ENCODE measurements around the gene CAPN8. TPM values are rescaled to one million over a fixed set of nuclear protein-coding genes. Genes with fewer than 3 reads are reported as not detected.
"Not testable (repeated sequence)": the region's sequence is repeated elsewhere in the genome, so short reads cannot be mapped to it uniquely, and the experiment has no call there.

Gene CAPN8
- total RNA-seq, 1 donor from 2014 or later = not detected

DNA sequence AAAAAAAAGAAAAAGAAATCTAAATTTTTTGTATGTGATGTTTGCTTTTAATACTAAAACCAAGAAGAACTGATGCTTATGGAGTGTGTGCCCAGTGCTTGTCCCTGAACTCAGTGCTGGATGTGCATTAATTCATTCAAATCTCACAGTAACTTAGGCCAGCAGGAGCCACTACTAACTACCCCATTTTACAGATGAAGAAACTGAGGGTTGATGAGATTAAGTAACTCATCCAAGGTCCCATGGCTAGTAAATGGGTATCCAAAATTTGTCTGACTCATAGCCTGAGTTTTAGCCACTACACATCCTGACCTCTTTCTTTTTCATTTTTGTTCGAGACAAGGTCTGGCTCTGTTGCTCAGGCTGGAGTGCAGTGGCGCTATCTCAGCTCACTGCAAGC lies 144.4 kb downstream of the CAPN8 start:
- H3K9me3 ChIP-seq = no peaks in the 10 kb centered on the region
- no peak for DNase-seq (ENCODE audit: low spot score in 2 of 2)
- H3K27me3 ChIP-seq = no peaks in the 10 kb centered on the region
- TF ChIP-seq, protein P1, sequence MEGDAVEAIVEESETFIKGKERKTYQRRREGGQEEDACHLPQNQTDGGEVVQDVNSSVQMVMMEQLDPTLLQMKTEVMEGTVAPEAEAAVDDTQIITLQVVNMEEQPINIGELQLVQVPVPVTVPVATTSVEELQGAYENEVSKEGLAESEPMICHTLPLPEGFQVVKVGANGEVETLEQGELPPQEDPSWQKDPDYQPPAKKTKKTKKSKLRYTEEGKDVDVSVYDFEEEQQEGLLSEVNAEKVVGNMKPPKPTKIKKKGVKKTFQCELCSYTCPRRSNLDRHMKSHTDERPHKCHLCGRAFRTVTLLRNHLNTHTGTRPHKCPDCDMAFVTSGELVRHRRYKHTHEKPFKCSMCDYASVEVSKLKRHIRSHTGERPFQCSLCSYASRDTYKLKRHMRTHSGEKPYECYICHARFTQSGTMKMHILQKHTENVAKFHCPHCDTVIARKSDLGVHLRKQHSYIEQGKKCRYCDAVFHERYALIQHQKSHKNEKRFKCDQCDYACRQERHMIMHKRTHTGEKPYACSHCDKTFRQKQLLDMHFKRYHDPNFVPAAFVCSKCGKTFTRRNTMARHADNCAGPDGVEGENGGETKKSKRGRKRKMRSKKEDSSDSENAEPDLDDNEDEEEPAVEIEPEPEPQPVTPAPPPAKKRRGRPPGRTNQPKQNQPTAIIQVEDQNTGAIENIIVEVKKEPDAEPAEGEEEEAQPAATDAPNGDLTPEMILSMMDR (IDR thresholded peaks at IDR 0.05) = no peak
- no peak overlapping the region for H3K27ac ChIP-seq
- H3K36me3 ChIP-seq = no peaks in the 10 kb centered on the region
- intact Hi-C loops (cut with DNase I) = no loop called here
- no peak overlapping the region for H3K4me3 ChIP-seq
- no peaks in the 10 kb centered on the region for H3K4me1 ChIP-seq

DNA sequence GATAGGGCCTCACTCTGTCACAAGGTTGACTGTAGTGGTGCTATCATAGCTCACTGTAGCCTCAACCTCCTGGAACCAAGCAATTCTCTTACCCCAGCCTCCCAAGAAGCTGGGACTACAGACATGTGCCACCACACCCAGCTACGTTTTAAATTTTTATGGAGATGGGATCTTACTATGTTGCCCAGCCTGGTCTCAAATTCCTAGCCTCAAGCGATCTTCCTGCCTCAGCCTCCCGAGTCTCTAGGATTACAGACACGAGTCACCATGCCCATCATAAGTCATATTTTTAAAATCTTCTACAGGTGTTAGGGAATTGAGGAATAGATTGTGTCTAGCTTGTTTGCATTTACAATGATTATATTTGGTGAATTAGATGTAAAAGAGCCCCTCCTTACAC lies 145.3 kb downstream of the CAPN8 start:
- no peak overlapping the region for H3K4me3 ChIP-seq
- TF ChIP-seq, protein P1 (IDR thresholded peaks at IDR 0.05) = no peak
- H3K27me3 ChIP-seq = no peaks in the 10 kb centered on the region
- no peak for DNase-seq (ENCODE audit: low spot score in 2 of 2)
- no peak overlapping the region for H3K27ac ChIP-seq
- no peaks in the 10 kb centered on the region for H3K4me1 ChIP-seq
- H3K9me3 ChIP-seq = no peaks in the 10 kb centered on the region
- intact Hi-C loops (cut with DNase I) = no loop called here
- H3K36me3 ChIP-seq = no peaks in the 10 kb centered on the region

DNA sequence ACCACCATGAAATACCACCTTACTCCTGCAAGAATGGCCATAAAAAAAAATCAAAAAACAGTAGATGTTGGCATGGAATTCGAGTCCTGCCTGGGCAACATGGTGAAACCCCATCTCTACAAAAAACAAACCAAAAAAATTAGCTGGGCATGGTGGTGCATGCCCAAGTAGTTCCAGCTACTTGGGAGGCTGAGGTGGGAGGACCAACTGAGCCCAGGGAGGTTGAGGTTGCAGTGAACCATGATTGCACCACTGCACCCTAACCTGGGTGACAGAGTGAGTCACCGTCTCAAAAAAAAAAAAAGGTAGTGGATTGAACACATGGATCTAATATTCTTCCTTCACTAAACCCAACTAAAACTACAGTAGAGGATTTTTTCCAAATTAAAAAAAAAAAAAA lies 146.4 kb downstream of the CAPN8 start:
- no peaks in the 10 kb centered on the region for H3K36me3 ChIP-seq
- TF ChIP-seq, protein P1 (IDR thresholded peaks at IDR 0.05) = no peak
- no peak for DNase-seq (ENCODE audit: low spot score in 2 of 2)
- H3K27me3 ChIP-seq = no peaks in the 10 kb centered on the region
- no peak overlapping the region for H3K4me3 ChIP-seq
- H3K27ac ChIP-seq = no peak overlapping the region
- intact Hi-C loops (cut with DNase I) = no loop called here
- no peaks in the 10 kb centered on the region for H3K4me1 ChIP-seq
- H3K9me3 ChIP-seq = no peaks in the 10 kb centered on the region

DNA sequence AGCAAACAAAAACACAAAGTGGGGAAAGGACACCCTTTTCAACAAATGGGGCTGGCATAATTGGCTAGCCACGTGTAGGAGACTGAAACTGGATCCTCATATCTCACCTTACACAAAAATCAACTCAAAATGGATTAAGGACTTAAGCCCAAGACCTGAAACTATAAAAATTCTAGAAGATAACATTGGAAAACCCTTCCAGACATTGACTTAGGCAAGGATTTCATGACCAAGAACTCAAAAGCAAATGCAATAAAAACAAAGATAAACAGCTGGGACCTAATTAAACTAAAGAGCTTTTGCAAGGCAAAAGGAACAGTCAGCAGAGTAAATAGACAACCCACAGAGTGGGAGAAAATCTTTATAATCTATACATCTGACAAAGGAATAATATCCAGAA lies 146.9 kb downstream of the CAPN8 start:
- H3K36me3 ChIP-seq; H3K9me3 ChIP-seq; H3K27me3 ChIP-seq; H3K4me3 ChIP-seq; intact Hi-C loops (cut with DNase I); H3K4me1 ChIP-seq; H3K27ac ChIP-seq; DNase-seq (ENCODE audit: low spot score in 2 of 2): not testable (repeated sequence)

DNA sequence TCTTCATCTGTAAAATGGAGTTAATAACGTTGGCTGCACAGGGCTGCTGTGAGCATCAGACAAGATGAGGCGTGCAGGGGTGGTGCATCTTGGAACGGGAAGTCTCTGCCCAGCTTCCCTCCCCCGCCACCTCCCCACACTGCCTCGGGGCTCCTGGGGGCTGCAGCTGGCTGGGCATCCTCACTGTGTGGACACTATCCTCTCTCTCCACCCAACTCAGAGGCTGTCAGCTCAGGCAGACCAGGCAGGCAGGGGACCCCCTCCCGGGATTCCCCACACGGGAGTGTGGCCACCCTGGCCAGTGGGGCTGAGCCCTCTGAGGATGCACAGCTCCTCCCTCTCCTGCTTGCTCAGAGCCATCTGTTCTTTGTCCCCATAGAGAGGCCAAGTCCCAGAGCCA lies 149.6 kb downstream of the CAPN8 start:
- intact Hi-C loops (cut with DNase I) = no loop called here
- H3K9me3 ChIP-seq = no peaks in the 10 kb centered on the region
- no peak for DNase-seq (ENCODE audit: low spot score in 2 of 2)
- H3K4me1 ChIP-seq = no peaks in the 10 kb centered on the region
- no peak overlapping the region for H3K27ac ChIP-seq
- no peaks in the 10 kb centered on the region for H3K36me3 ChIP-seq
- no peaks in the 10 kb centered on the region for H3K27me3 ChIP-seq
- TF ChIP-seq, protein P1 (IDR thresholded peaks at IDR 0.05) = no peak
- H3K4me3 ChIP-seq = no peak overlapping the region

DNA sequence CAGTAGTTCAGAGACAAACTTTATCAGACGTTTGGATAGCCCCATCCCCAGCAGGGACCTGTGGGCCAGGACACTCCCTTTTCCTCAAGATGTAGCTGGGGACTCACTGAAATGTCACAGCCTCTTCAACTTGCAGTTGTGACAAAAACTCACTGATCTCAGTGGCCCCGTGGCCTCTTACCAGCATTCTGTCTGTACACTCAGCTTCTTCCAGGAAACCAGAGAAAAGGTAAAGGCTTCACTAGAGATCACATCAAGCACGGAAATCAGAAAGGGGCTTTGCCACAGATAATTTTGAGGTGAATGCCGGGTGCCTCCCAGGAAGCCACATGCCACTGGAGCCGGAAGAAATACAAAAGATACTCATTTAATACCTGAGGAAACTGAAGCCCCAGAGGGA lies 150.1 kb downstream of the CAPN8 start:
- intact Hi-C loops (cut with DNase I) = no loop called here

More for the DNA sequence above, 150.1 kb downstream of the CAPN8 start:
- H3K9me3 ChIP-seq = no peaks in the 10 kb centered on the region
- H3K27me3 ChIP-seq = no peaks in the 10 kb centered on the region
- no peak for DNase-seq (ENCODE audit: low spot score in 2 of 2)
- H3K36me3 ChIP-seq = no peaks in the 10 kb centered on the region
- no peaks in the 10 kb centered on the region for H3K4me1 ChIP-seq
- H3K4me3 ChIP-seq = no peak overlapping the region
- TF ChIP-seq, protein P1 (IDR thresholded peaks at IDR 0.05) = no peak
- H3K27ac ChIP-seq = no peak overlapping the region
